HEK293T (cell line): ENCODE data around the gene COL9A3.
"Not testable (repeated sequence)": the region's sequence is repeated elsewhere in the genome, so short reads cannot be mapped to it uniquely, and the experiment has no call there.

Experiments used
- CTCF ChIA-PET: fragments of 350-600 bp; formaldehyde crosslinking; extraction: SDS; loops from one replicate; lab custom pipeline; 2021; ENCODE audit warnings: antibody characterized with exemption, inconsistent platforms; lab: Yijun Ruan, JAX
- POLR2A ChIA-PET: fragments of 350-600 bp; formaldehyde crosslinking; extraction: SDS; loops from one replicate; lab custom pipeline; 2020; ENCODE audit warnings: antibody characterized with exemption, inconsistent platforms; lab: Yijun Ruan, JAX
- DNase-seq: peaks from one replicate; pipeline ENCODE4 v3.0.0; 2012; ENCODE audit warnings: mixed read lengths; ENCODE audit errors: extremely low spot score
- ARNT ChIP-seq: fragments of 450-650 bp; IDR thresholded peaks from 2 replicates; pipeline ENCODE4 v1.6.1; 2017; ENCODE audit warnings: mild to moderate bottlenecking
- BHLHE40 ChIP-seq: fragments of 450-650 bp; IDR thresholded peaks from 2 replicates; pipeline ENCODE4 v1.6.1; 2016; ENCODE audit warnings: mild to moderate bottlenecking, moderate library complexity, borderline replicate concordance
- CTBP1 ChIP-seq: fragments of 450-650 bp; IDR thresholded peaks from 2 replicates; pipeline ENCODE4 v1.6.1; 2016; ENCODE audit warnings: borderline replicate concordance
- ELF4 ChIP-seq: fragments of 450-650 bp; IDR thresholded peaks from 2 replicates; pipeline ENCODE4 v1.6.1; 2017; ENCODE audit warnings: antibody characterized with exemption
- FOXA1 ChIP-seq: fragments of 450-650 bp; IDR thresholded peaks from 2 replicates; pipeline ENCODE4 v1.6.1; 2016; ENCODE audit warnings: mild to moderate bottlenecking
- FOXK2 ChIP-seq: fragments of 450-650 bp; IDR thresholded peaks from 2 replicates; pipeline ENCODE4 v1.6.1; 2016; ENCODE audit warnings: mild to moderate bottlenecking
- FOXM1 ChIP-seq: fragments of 450-650 bp; IDR thresholded peaks from 2 replicates; pipeline ENCODE4 v1.6.1; 2017; ENCODE audit warnings: mild to moderate bottlenecking, borderline replicate concordance
- HDGF ChIP-seq: fragments of 450-650 bp; IDR thresholded peaks from 2 replicates; pipeline ENCODE4 v1.6.1; 2017; ENCODE audit warnings: antibody characterized with exemption, borderline replicate concordance
- L3MBTL2 ChIP-seq: fragments of 450-650 bp; conservative IDR thresholded peaks from 2 replicates; pipeline ENCODE4 v1.6.1; 2016; ENCODE audit warnings: mild to moderate bottlenecking
- LEF1 ChIP-seq: fragments of 450-650 bp; IDR thresholded peaks from 2 replicates; pipeline ENCODE4 v1.6.1; 2017; ENCODE audit warnings: mild to moderate bottlenecking, borderline replicate concordance
- NFRKB ChIP-seq: fragments of 450-650 bp; IDR thresholded peaks from 2 replicates; pipeline ENCODE4 v1.6.1; 2016; ENCODE audit warnings: mild to moderate bottlenecking, moderate library complexity
- SP1 ChIP-seq: fragments of 450-650 bp; IDR thresholded peaks from 2 replicates; pipeline ENCODE4 v1.6.1; 2017
- SUZ12 ChIP-seq: fragments of 450-650 bp; IDR thresholded peaks from 2 replicates; pipeline ENCODE4 v1.6.1; 2016; ENCODE audit warnings: mild to moderate bottlenecking
- TARDBP ChIP-seq: fragments of 450-650 bp; IDR thresholded peaks from 2 replicates; pipeline ENCODE4 v1.6.1; 2016
- ZNF384 ChIP-seq: fragments of 450-650 bp; IDR thresholded peaks from 2 replicates; pipeline ENCODE4 v1.6.1; 2016
- TF ChIP-seq, protein P1 (sequence below): fragments of 450-650 bp; IDR thresholded peaks from 2 replicates; pipeline ENCODE4 v1.6.1; 2016

COL9A3 gene

DNA sequence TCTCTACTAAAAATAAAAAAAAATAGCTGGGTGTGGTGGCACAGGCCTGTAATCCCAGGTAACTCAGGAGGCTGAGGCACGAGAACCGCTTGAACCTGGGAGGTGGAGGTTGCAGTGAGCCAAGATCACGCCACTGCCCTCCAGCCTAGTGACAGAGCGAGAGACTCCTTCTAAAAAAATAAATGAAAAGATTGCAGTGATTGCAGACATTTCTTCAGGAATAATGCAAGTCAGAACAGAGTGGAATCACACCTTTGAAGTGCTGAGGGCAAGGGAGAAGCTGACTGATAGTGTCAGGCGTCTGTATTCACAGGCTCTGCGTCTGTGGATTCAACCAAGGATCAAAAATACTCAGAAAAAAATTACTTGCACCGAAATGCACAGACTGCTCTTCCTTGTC is 47.4 kb downstream of the COL9A3 start:
- TF ChIP-seq FOXA1 (no peak), ZNF384 (no peak), HDGF (no peak), SUZ12 (no peak), ELF4 (no peak), FOXK2 (no peak), L3MBTL2 (no peak), BHLHE40 (no peak)
- DNase-seq, result no peak
- CTCF ChIA-PET, result no interaction called here
- POLR2A ChIA-PET, result no interaction called here

DNA sequence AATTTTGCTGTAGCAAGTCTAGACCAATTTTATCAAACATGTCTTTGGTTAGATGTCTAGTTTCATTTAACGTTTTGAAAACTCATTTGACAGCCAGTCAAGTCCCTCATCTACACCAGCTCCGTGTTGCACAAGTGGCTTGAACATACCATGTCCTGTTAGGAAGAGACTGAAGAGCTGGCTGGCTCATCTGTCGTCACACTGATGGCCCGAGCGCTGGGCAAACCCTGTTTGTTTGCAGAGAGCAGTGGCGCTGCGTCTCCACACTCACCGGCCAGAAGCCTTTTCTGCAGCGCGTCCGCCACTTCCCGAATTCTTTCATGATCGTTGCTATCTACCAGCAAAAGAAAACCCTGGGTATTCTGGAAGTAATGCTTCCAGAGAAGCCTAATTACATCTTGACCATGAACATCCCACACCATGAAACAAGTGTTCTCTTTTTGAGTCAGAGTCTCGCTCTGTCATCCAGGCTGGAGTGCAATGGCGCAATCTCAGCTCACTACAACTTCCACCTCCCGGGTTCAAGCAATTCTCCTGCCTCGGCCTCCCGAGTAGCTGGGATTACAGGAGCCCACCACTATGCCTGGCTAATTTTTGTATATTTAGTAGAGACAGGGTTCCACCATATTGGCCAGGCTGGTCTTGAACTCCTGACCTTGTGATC is 55.5 kb downstream of the COL9A3 start:
- TF ChIP-seq SP1 (no peak), FOXK2 (no peak), FOXA1 (no peak), L3MBTL2 (no peak), NFRKB (no peak)
- DNase-seq, result no peak
- ChIA-PET CTCF (interaction anchor here (0.6 kb wide), 1 partner anchor 703 kb away, joined by 4 read pairs; no protein-coding TSS in a partner anchor), POLR2A (interaction anchor here (1.4 kb wide), 1 partner anchor 10 kb away, joined by 3 read pairs; the partner anchor contains the start of gene TCFL5)

DNA sequence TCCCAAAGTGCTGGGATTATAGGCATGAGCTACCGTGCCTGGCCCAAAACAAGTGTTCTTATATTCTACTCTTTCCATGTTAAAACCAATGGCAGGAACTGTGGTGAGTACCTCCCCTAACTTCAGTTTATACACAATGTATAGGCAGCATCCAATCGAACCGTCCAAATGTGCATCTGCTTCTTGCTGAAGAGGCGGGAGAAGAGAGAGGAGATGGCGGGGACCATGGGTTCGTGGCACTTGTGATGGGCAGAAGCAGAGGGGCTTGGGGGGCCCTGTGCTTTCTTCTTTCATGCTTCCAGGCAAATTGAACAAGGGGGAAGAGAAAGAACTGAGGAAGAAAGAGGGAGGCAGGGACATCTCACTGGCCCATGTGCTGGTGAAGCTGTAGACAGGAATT is 56.0 kb downstream of the COL9A3 start:
- ChIA-PET CTCF (interaction anchor here (0.6 kb wide), 2 partner anchors 25 to 702 kb away, joined by 3 to 4 read pairs; no protein-coding TSS in a partner anchor), POLR2A (interaction anchor here (1.2 to 1.4 kb wide), 2 partner anchors 11 to 77 kb away, joined by 3 read pairs; partner anchors contain the start of genes MRGBP and TCFL5)
- TF ChIP-seq SUZ12, result no peak

DNA sequence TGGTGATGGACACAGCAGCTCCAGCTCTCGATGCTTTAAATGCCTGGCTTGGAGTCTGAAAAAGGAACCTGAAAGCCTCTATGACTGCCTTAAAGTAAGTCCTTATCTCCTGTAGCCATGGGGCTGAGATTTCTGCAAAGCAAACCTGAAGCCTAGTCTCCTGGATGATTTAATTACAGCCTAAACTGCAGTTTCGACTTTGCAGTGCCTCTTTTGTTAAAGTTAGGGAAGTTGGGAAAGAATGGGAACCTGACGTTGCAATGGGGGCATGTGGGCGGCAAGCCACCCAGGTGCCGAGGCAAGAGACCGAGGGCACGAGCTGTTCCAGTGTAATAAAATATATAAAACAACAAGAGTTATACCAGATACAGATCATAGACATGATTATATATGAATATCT is 56.4 kb downstream of the COL9A3 start:
- DNase-seq, result no peak
- TF ChIP-seq ARNT, result no peak
- TF ChIP-seq CTBP1, result no peak
- TF ChIP-seq BHLHE40, result no peak
- TF ChIP-seq FOXK2, result no peak
- TF ChIP-seq FOXA1, result no peak
- no peak for TF ChIP-seq NFRKB
- TF ChIP-seq SUZ12, result no peak
- TF ChIP-seq SP1, result no peak
- no peak for TF ChIP-seq ELF4
- TF ChIP-seq, protein P1, sequence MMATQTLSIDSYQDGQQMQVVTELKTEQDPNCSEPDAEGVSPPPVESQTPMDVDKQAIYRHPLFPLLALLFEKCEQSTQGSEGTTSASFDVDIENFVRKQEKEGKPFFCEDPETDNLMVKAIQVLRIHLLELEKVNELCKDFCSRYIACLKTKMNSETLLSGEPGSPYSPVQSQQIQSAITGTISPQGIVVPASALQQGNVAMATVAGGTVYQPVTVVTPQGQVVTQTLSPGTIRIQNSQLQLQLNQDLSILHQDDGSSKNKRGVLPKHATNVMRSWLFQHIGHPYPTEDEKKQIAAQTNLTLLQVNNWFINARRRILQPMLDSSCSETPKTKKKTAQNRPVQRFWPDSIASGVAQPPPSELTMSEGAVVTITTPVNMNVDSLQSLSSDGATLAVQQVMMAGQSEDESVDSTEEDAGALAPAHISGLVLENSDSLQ, result no peak
- no peak for TF ChIP-seq ZNF384
- TF ChIP-seq FOXM1, result no peak
- POLR2A ChIA-PET, result interaction anchor here (1.2 to 1.4 kb wide), 2 partner anchors 11 to 77 kb away, joined by 3 read pairs; partner anchors contain the start of genes MRGBP and TCFL5
- CTCF ChIA-PET, result interaction anchor here (0.6 kb wide), 1 partner anchor 24 kb away, joined by 3 read pairs; no protein-coding TSS in a partner anchor

More for the DNA sequence above, 56.0 kb downstream of the COL9A3 start:
- DNase-seq, result no peak

DNA sequence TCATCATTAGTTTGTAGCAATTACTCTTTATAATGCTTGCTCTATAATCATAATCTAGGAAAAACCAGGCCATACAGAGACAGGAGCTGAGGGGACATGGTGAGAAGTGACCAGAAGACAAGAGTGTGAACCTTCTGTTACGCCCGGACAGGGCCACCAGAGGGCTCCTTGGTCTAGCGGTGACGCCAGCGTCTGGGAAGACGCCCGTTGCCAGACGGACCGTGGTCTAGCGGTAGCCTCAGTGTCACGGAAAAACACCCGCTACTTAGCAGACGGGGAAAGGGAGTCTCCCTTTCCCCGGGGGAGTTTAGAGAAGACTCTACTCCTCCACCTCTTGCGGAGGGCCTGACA is 56.8 kb downstream of the COL9A3 start:
- DNase-seq, result not testable (repeated sequence)
- POLR2A ChIA-PET, result interaction anchor here (1.2 to 1.4 kb wide), 2 partner anchors 12 to 78 kb away, joined by 3 read pairs; partner anchors contain the start of genes MRGBP and TCFL5
- CTCF ChIA-PET, result interaction anchor here (0.6 kb wide), 1 partner anchor 24 kb away, joined by 3 read pairs; no protein-coding TSS in a partner anchor

DNA sequence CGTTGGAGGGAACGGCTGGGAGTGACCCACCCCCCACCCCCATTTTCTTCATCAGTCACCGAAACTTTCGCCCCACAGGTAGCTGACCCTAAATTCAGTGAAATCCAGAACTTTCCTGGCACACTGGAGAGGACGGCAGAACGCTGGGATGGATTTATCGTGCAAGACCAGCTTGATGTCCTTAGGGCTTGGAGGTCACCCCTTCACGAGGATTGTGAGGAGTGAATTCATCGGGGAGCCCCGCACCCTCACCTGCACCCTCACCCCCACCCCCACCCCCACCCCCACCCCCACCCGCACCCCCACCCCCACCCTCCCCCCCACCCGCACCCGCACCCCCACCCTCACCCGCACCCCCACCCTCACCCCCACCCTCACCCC is 58.1 kb downstream of the COL9A3 start:
- no peak for DNase-seq
- TF ChIP-seq FOXK2, result no peak
- no peak for TF ChIP-seq TARDBP
- no peak for TF ChIP-seq L3MBTL2
- TF ChIP-seq SP1, result no peak
- TF ChIP-seq, protein P1, result no peak
- no peak for TF ChIP-seq HDGF
- TF ChIP-seq FOXA1, result no peak
- TF ChIP-seq SUZ12, result no peak
- TF ChIP-seq CTBP1, result no peak
- no peak for TF ChIP-seq ARNT
- TF ChIP-seq BHLHE40, result no peak
- no peak for TF ChIP-seq LEF1
- no peak for TF ChIP-seq NFRKB
- POLR2A ChIA-PET, result interaction anchor here (1.2 to 2.1 kb wide), 2 partner anchors 13 to 63 kb away, joined by 4 to 13 read pairs; partner anchors contain the start of genes GID8 and TCFL5
- CTCF ChIA-PET, result interaction anchor here (0.7 to 1.3 kb wide), 4 partner anchors 26 to 134 kb away, joined by 3 to 5 read pairs (median 4); no protein-coding TSS in a partner anchor
